ENCODE measurements around the gene URI1.

The URI1 gene

GRCh38 chr19:29966588-29967249 lies 24.7 kb downstream of the URI1 start:
- Histone ChIP-seq H4K20me1 (peaks cover 100% of the 10 kb centered on the region), H3K4me3 (no peak overlapping the region), H3K36me3 (no peaks in the 10 kb centered on the region), H3K4me1 (peaks cover 33% of the 10 kb centered on the region), H3K4me2 (peak overlapping the region; percentile 7), H3K27me3 (no peaks in the 10 kb centered on the region), H3K9me3 (no peaks in the 10 kb centered on the region), H3K27ac (no peak overlapping the region), H3K9ac (no peak overlapping the region)
- TF ChIP-seq Cebpa-rat (IDR thresholded peaks at IDR 0.05) = no peak

DNA sequence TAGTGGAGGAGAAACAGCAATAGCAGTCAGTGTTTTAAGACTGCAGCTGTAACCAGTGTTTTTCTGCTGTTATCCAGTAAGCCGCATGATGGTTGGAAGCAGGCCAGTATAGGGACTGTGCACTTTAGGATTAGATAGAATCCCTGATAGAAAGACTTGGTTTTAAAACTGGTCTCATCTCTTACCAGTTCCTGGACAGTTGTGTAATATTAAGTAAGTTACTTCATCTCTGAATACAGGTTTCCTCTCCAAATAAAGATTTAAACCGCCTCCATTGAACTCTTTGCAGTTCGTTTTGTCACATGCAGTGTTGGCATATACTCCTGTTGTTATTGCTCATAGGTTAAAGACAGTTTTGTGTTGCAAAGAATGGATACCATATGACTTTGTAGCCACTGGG lies 25.6 kb downstream of the URI1 start:
- Histone ChIP-seq H3K27me3 (no peaks in the 10 kb centered on the region), H3K9ac (no peak overlapping the region), H3K36me3 (no peaks in the 10 kb centered on the region), H3K4me3 (no peak overlapping the region), H3K9me3 (no peaks in the 10 kb centered on the region), H3K4me1 (peaks cover 35% of the 10 kb centered on the region), H3K27ac (no peak overlapping the region), H4K20me1 (peaks cover 100% of the 10 kb centered on the region), H3K4me2 (no peak overlapping the region)
- no peak for TF ChIP-seq Cebpa-rat (IDR thresholded peaks at IDR 0.05)

GRCh38 chr19:29969891-29970290 lies 27.9 kb downstream of the URI1 start:
- Histone ChIP-seq H3K27me3 (no peaks in the 10 kb centered on the region), H3K27ac (no peak overlapping the region), H3K9ac (no peak overlapping the region), H3K36me3 (peaks cover 4% of the 10 kb centered on the region; the same call in 1 of the 2 replicates), H4K20me1 (peaks cover 100% of the 10 kb centered on the region), H3K4me2 (no peak overlapping the region), H3K4me1 (peaks cover 34% of the 10 kb centered on the region), H3K9me3 (peaks cover 4% of the 10 kb centered on the region; the same call in 1 of the 2 replicates), H3K4me3 (no peak overlapping the region)
- TF ChIP-seq Cebpa-rat (IDR thresholded peaks at IDR 0.05) = no peak

DNA sequence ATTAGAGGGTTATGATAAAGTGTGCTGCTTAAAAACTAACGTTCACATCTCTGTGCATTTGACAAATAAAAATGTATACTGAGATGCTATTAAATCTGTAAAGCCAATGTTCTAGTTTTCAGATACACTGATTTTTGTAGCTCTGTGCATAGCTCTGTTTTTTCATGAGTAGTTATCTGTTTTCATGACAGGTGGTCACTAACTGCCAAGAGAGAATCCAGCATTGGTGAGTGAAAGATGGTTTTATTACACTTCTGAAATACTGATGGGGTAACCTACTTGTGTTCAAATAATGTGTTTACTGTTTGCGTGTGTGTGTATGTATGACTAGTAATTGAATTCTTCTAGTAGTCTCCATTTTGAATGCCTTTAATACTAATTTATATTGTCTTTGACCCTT lies 29.0 kb downstream of the URI1 start:
- H3K4me2 ChIP-seq = no peak overlapping the region
- H4K20me1 ChIP-seq = peaks cover 100% of the 10 kb centered on the region
- no peak overlapping the region for H3K4me3 ChIP-seq
- H3K27me3 ChIP-seq = no peaks in the 10 kb centered on the region
- no peak overlapping the region for H3K27ac ChIP-seq
- H3K4me1 ChIP-seq = peaks cover 22% of the 10 kb centered on the region
- H3K9ac ChIP-seq = no peak overlapping the region
- peaks cover 4% of the 10 kb centered on the region; the same call in 1 of the 2 replicates for H3K9me3 ChIP-seq
- TF ChIP-seq Cebpa-rat (IDR thresholded peaks at IDR 0.05) = no peak
- peaks cover 8% of the 10 kb centered on the region for H3K36me3 ChIP-seq

DNA sequence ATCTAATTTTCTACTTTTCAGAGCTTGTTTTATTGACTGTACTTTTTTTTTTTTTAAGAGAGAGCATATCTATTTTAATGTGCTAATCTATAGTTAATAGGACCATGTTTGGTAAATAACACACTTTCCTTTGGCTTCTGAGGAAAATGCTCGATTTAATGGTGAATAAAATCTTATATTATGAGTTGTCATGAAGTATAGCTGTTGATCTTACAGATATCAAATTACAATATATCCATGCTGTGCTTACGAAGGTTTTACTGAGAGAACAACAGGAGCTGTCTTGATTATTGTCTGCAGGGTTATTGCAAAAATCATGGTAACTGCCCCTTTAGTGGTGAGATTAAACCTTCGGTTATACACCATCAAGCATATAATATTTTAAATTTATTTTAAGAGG lies 29.6 kb downstream of the URI1 start:
- TF ChIP-seq Cebpa-rat (IDR thresholded peaks at IDR 0.05) = no peak
- Histone ChIP-seq H3K27me3 (no peaks in the 10 kb centered on the region), H3K4me1 (peaks cover 16% of the 10 kb centered on the region), H3K27ac (no peak overlapping the region), H4K20me1 (peaks cover 100% of the 10 kb centered on the region), H3K4me3 (no peak overlapping the region), H3K9ac (no peak overlapping the region), H3K4me2 (no peak overlapping the region), H3K36me3 (peaks cover 8% of the 10 kb centered on the region), H3K9me3 (peaks cover 4% of the 10 kb centered on the region; the same call in 1 of the 2 replicates)

- Histone ChIP-seq H3K4me1 (peaks cover 9% of the 10 kb centered on the region; the same call in 1 of the 2 replicates), H3K9me3 (peaks cover 7% of the 10 kb centered on the region; the same call in 1 of the 2 replicates), H3K4me2 (no peak overlapping the region), H4K20me1 (peaks cover 100% of the 10 kb centered on the region), H3K4me3 (no peak overlapping the region), H3K36me3 (peaks cover 8% of the 10 kb centered on the region), H3K9ac (no peak overlapping the region), H3K27ac (no peak overlapping the region), H3K27me3 (no peaks in the 10 kb centered on the region)
- TF ChIP-seq Cebpa-rat (IDR thresholded peaks at IDR 0.05) = no peak
Observed at GRCh38 chr19:29974701-29975100, 32.7 kb downstream of the URI1 start.

DNA sequence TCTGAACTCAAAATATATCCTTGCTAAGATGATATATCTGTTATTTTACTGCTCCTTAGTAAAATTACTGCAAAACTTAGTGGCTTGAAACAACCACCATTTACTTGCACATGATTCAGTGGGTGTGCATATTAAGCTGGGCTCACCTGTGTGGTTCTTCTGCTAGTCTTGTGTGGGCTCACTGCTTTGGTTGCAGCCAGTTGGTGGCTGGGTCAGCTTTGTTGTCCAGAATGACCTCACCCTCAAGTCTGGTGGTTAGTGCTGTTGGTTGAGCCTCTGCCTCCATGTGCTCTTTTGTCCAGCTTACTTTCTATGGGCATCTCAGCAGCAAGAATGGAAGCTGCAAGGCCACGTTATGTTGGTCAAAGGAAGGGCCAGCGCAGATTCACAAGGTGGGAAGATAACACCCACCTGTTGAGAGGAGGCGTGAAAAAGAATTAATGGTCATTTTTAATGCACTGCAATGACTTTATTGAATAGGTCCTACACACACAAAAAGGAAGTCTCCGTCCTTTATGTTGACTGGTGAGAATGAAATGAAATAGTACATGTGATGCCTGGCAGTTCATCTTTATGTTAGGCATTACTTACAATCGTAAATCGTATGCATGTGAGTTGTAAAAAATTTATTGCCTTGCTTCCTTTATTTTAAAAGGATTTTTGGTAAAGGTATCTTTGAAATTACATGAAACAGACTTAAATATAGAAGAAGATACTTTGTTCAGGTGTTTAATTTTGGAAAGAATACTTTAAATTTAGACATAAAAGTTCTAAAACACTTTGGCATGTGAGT lies 34.3 kb downstream of the URI1 start:
- TF ChIP-seq Cebpa-rat (IDR thresholded peaks at IDR 0.05) = no peak
- peaks cover 7% of the 10 kb centered on the region; the same call in 1 of the 2 replicates for H3K9me3 ChIP-seq
- H3K4me3 ChIP-seq = no peak overlapping the region
- no peaks in the 10 kb centered on the region for H3K27me3 ChIP-seq
- no peak overlapping the region for H3K27ac ChIP-seq
- peaks cover 8% of the 10 kb centered on the region for H3K36me3 ChIP-seq
- no peak overlapping the region for H3K4me2 ChIP-seq
- peaks cover 99% of the 10 kb centered on the region for H4K20me1 ChIP-seq
- no peak overlapping the region for H3K9ac ChIP-seq
- peaks cover 9% of the 10 kb centered on the region; the same call in 1 of the 2 replicates for H3K4me1 ChIP-seq

DNA sequence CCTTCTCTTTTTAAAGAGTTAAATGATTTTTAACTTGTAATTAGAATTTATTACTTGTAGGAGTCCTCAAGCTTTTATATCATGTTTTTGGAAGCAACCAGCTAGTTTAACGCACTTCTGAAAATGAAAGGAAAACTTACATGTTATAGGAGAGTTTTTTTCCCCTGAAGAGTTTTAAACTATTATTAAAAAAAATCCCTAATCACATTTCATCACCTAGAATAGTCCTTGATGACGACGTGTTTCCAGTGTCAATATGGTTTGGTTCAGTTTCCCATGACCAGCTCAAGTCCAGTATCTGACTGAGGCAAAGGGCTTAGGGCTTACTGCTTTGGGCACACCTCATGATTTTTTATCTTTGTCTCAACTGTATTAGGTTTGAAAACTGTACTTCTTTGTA lies 36.0 kb downstream of the URI1 start:
- H3K4me1 ChIP-seq = no peaks in the 10 kb centered on the region
- H3K9ac ChIP-seq = no peak overlapping the region
- H3K9me3 ChIP-seq = peaks cover 7% of the 10 kb centered on the region; the same call in 1 of the 2 replicates
- H3K27ac ChIP-seq = no peak overlapping the region
- no peak overlapping the region for H3K4me2 ChIP-seq
- H3K36me3 ChIP-seq = peaks cover 8% of the 10 kb centered on the region
- no peak overlapping the region for H3K4me3 ChIP-seq
- no peak for TF ChIP-seq Cebpa-rat (IDR thresholded peaks at IDR 0.05)
- no peaks in the 10 kb centered on the region for H3K27me3 ChIP-seq
- peaks cover 99% of the 10 kb centered on the region for H4K20me1 ChIP-seq

DNA sequence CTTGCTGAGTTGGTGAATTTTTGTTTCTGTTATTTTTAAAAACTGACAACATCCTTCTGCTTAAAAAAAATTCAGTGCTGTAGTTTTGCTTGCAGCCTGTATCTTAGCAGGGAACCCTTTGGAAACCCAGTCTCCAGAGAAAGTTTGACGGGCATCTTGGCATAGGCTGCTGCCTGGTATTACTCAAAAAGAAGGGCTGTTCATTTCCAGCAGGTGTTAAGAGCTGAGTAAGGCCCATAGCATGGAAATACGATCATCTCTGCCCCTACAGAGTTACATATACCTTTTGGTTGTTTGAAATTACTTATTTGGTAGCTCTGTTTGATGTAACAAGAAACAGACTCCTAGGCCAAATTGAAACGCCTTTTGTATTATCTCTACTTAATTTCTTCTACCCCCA lies 41.5 kb downstream of the URI1 start:
- TF ChIP-seq Cebpa-rat (IDR thresholded peaks at IDR 0.05) = no peak
- H3K4me3 ChIP-seq = no peak overlapping the region
- H3K9ac ChIP-seq = no peak overlapping the region
- H3K4me1 ChIP-seq = no peaks in the 10 kb centered on the region
- H3K4me2 ChIP-seq = no peak overlapping the region
- peaks cover 73% of the 10 kb centered on the region for H4K20me1 ChIP-seq
- H3K36me3 ChIP-seq = peaks cover 36% of the 10 kb centered on the region
- H3K27me3 ChIP-seq = no peaks in the 10 kb centered on the region
- no peak overlapping the region for H3K27ac ChIP-seq
- H3K9me3 ChIP-seq = peaks cover 23% of the 10 kb centered on the region

GRCh38 chr19:29985196-29985595 lies 43.2 kb downstream of the URI1 start:
- peaks cover 37% of the 10 kb centered on the region for H3K9me3 ChIP-seq
- H3K36me3 ChIP-seq = peaks cover 52% of the 10 kb centered on the region
- peaks cover 57% of the 10 kb centered on the region for H4K20me1 ChIP-seq

More at GRCh38 chr19:29985196-29985595, 43.2 kb downstream of the URI1 start:
- H3K4me1 ChIP-seq = no peaks in the 10 kb centered on the region
- no peak overlapping the region for H3K4me2 ChIP-seq
- no peaks in the 10 kb centered on the region for H3K27me3 ChIP-seq
- H3K27ac ChIP-seq = no peak overlapping the region
- no peak overlapping the region for H3K9ac ChIP-seq
- no peak overlapping the region for H3K4me3 ChIP-seq
- no peak for TF ChIP-seq Cebpa-rat (IDR thresholded peaks at IDR 0.05)
